GM18499 (cell line): Measurements from ENCODE around the gene JTB.

ENCODE experiments used
- ATAC-seq: cut with Tn5 transposase; IDR thresholded peaks from one replicate; pipeline ENCODE4 v1.9.1; 2021; ENCODE audit warnings: moderate number of reproducible peaks; ENCODE audit not compliant: insufficient read depth, unreplicated experiment

JTB gene

DNA sequence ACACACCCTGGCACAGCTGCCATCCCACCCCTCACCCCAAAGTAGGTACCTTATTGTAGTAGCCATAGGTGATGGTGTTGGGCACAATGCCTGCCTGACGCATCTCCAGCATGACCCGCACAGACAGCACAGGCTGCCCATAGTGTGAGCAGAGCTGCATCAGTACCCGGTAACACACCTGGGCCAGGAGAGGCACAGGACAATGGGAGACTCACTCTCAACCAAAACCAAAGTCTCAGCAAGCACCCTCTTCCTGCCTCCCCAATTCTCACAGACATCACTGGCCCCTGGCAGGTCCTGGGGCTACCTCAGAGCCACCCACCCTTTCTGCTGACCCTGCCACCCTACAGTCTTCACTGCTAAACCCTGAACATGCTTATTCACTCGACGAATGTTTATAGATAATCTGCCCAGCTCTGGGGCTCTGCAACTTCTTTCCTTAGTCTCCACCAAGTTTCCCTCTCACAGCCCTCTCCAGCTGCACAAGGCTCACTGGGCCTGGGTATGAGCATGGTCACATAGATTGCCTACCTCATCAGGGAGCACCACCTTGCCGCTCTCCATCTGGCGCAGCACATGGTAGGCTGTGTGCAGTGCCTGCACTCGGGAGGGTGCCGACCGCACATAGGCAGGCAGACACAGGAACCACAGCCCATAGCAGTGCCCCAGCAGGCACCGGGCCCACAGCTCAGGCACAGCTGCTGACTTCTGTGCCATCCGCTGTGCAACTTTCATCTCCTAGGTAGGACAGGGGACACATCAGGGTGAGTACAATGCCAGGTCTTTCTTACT lies 41.3 kb downstream of the JTB start:
- ATAC-seq, result no peak

- no peak for ATAC-seq
Measured at GRCh38 chr1:153934746-153935145, 42.7 kb downstream of the JTB start.

- ATAC-seq, result no peak
Measured at GRCh38 chr1:153933955-153934354, 43.5 kb downstream of the JTB start.

DNA sequence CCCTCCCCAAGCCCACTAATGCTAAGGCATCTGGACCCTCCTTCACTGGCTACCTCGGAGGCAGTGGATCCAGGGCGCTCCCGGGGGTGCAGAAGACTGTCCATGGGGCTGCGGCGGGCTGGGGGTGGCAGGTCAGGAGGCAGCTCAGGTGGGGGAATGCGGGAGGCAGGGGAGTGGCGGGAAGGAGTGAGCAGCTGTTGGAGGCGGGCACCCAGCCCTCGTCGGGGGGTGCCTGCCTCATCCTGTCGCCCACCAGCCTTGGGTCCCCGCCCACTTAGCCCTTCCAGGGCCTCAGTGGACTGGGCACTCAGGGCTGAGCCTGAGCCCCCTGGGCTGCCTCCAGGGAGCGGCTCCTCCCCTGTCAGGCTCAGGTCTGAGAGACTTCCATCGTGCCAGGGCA lies 44.0 kb downstream of the JTB start:
- ATAC-seq, result no peak

- no peak for ATAC-seq
Measured at GRCh38 chr1:153932156-153933131, 45.0 kb downstream of the JTB start.

DNA sequence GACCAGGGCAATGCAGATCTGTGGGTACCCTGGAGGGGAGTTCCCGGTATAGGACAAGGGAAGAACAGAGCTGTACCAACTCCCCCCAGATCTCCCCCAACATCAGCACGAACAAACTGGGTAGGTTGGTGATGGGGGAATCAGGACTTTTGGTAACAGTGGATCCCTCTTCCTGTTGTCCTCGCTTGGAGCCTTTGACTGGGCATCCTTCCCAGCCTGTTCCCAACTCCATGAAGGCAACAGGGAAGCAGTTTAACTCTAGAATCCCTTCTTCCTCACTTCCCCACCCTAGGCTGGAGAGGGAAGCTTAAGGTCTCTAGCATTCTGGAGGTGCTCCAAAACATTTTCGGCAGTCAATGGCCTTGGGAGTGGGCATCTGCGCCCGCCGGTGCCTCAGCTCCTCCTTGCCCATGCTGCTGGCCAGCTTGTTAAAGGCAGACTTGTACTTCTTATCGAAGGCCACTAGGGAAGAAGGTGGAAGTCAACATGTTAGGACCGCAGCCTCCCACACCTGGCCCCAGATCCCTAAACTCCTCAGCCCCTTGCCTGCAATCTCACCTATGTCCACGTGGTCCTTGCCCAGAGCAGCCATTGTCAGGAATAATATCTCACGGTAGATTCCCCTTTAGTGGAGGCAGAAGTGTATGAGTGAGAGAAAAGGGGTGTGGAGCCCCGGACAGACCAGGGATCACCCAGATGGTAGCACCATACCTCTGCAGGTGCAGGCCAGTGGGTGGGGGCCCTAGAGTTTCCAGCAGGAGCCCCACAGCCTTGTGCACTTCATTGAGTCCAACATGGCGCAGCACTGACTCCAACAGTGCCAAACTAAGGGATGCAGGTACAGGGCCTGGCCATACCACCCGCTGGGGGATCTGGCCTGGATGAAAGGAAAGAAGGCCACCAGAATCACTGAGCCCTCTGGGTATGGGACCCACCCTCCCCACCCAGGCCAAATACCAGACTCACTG lies 47.2 kb downstream of the JTB start:
- ATAC-seq, result no peak

DNA sequence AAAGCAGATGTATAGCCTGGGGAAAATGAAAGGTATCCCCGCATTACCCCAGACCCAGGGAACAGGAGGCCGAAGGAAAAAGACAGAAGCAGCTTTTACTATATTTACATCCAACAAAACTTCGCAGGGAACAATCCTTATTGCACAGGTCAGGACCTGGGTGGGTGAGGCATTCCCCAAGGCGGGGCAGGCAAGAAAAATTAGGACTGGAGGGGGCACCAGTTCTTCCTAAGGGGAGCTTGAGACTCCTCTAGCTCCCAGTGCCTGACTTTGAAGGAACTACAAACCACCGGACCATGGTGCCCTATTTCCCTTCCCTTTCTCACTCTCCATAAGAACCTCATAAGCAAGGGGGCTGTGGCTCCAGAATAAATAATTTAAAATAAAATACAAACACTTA lies 48.0 kb downstream of the JTB start:
- no peak for ATAC-seq

GRCh38 chr1:153928791-153929341 lies 48.6 kb downstream of the JTB start:
- no peak for ATAC-seq

- no peak for ATAC-seq
Measured at GRCh38 chr1:153928245-153928644, 49.2 kb downstream of the JTB start.

DNA sequence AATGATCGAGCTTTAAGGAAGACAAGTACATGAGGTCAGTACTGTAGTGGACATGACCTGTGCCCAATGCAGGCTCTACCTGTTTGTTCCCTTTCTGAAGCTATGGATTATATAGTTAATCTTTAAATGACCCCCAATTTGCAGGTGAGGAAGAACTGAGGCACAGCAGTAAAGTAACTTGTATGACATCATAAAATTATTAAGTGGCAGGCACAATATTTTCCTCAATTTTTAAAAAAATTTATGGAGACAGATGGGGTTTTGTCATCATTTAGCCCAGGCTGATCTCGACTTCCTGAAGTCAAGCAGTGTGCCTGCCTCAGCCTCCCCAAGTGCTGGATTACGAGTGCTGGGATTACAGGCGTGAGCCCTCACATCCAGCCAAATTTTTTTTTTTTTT lies 51.1 kb downstream of the JTB start:
- no peak for ATAC-seq
